Measurements from ENCODE around the gene IL1RAPL1.

GRCh38 chrX:29940750-29941149, 1353.5 kb downstream of the IL1RAPL1 start:
- TF ChIP-seq CTCF (IDR thresholded peaks at IDR 0.05) (no peak), POLR2AphosphoS5 (IDR thresholded peaks at IDR 0.05) (no peak)

Data from breast epithelium (tissue), 3 donors.